Fibroblast of skin of right biceps (primary cell): ENCODE measurements around the gene ADAMTSL1.
A peak's percentile ranks its signal among the peaks of the same experiment; 100 is the strongest.

Experiments
- DNase-seq: peaks from one replicate; pipeline ENCODE4 v3.0.0-alpha.2; 2013

ADAMTSL1 gene

DNA sequence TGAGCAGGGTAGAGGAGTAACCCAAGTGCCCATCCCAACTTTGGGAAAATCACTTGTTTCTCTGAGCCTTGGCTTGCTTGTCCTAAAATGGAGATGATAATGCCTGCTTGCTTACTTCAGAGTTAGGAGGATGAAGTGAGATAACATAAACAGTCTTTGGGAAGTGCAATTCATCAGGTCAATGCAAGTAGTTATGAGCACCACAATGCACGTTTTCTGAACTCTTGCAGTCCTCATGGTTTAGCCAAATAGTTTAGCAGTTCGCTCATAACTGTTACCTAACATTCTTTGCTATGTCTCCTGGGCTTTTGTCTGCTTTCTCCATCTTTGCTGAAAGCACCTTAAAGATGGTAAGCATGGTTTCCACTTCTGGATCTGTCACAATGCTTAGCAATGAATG lies 270.0 kb downstream of the ADAMTSL1 start:
- peak; percentile 55 for DNase-seq

DNA sequence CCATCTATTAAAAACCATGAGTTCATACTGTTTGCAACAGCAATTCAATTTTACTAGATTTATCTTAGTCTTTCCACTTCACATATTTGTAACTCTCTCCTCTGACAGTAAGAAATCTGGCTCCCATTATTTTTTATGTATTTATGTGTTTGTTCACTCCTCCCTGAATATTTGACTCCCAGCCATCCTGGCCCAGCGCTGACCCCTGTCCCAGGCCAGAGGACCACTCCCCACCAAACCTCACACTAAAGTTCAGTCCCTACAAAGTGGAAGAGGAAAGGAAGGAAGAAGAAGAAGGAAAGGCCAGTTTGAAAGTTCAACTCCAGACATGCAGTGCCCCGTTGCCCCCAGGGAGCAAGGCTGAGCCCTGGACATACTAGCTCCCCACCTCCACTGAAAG lies 271.8 kb downstream of the ADAMTSL1 start:
- no peak for DNase-seq

DNA sequence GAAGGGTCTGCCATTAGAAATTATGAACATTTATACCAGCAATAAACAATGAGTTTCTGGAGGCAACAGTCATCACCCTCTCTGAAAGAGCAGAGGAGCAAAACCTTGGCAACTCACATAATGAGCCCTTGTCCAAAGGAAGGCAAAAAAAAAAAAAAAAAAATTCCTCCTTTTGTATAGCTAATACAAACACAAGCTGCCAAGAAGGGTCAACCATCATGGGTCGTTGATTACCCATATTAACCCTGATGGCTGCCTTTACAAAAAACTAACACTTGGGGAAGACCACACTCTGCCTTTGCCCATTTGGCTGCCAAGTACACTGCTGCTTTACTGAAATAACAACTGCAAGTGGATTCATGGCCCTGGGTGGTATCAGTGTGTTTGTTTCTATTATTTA lies 272.7 kb downstream of the ADAMTSL1 start:
- no peak for DNase-seq

DNA sequence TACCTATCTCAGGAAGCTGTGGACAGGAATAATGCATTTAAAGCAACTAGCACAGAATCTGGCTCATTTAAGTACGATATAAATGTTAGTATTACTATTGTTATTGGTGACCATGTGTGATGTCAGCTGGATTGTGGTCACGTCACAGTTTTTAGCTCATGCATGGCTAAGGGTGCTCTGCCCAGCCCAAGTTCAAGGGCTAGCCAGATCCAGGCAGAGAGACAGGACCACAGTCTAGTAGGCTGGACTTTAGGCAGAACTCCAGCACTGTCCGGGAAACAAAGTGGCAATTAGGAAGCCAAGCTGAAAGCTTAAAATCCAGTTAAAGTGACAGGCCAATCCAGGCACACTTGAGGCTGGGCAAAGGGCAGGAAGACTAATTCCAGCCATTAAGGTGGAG lies 273.6 kb downstream of the ADAMTSL1 start:
- no peak for DNase-seq

DNA sequence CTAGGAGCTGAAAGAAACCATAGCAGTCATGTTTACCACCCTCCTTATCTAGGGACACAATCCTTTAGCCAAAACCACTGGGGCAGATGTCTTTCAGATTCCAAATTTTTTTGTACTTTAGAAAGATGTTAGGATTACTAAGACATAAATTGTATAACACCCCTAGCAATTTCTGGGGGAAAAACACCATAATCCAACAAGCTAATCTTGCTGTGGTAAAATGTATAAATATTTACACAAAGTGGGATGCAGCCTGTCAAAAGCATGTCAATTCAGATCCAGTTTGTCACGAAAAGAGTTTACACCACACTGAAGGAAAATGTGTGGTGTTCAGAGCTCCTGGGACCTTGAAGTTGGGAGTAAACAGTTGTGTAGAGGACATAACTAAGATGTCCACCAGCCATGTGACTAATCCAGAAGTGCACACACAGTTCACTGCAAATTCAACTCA lies 274.3 kb downstream of the ADAMTSL1 start:
- DNase-seq, result no peak

DNA sequence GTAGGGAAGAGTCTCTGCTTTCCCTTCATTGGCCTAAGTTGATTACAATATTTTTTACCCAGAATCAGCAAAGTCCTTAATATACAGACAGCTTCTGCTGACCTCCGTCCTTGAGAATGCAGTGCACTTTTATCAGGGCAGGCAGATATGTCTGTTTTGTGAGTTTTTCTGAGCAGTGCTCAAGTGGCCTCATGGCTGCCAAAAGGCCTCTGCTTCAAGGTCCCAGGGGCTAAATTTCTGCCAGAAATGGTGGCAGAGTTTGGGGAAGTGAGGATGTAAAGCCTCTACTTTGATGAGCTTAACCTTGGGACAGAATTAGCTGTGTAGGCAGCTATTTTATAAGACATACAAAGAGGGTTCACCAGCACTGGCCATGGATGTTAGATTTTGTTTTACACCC lies 275.8 kb downstream of the ADAMTSL1 start:
- no peak for DNase-seq

DNA sequence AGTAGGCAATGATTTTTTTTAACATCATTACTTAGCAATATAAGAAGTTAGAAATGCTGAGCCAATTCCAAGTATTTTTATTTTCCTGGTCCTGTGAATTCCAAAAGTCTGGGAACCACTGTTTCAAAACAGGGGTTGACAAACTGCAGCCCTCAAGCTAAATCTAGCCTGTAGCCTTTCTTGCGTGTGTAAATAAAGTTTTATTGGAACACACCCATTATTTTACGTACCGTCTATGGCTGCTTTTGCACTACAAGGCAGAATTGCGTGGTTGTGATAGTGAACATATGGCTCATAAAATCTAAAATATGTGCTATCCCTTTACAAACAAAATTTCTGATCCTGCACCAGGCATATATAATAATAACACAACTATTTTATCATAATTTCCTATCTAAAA lies 280.0 kb downstream of the ADAMTSL1 start:
- no peak for DNase-seq

DNA sequence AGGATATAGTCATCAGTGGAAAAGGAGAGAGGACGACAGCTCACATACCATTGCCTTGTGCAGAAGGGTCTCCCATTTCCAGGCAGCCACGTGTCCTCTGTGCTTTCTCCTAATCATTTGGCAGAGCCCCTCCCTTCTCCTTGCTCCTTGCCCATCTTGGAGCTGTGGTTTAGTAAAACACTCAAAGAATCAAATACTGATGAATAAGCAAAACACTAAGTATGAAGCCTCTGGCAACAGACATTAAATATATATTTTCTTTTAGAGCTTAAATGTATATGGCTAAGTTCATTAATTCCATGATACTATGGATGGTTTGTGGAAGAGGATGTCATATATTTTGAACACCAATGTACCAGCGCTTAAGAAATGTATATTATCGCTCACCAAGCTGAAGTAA lies 280.6 kb downstream of the ADAMTSL1 start:
- DNase-seq, result no peak

DNA sequence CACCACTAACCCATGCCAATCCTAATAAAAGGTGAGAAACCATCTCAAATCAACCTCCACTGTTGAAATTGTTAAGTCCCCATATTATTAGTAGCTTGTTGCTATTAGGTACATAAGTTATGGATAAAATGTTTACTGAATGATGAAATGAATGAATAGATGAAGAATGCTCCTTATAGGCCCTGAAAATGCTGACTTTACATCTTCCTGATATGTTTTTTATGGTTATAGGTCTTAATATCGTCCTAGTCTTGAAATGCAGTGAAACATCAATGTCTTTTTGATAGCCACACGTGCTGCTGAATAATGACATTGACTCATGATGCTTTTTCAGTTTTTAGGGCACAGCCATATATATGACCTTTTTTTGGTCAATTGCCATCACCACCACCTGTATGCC lies 281.3 kb downstream of the ADAMTSL1 start:
- DNase-seq, result no peak

DNA sequence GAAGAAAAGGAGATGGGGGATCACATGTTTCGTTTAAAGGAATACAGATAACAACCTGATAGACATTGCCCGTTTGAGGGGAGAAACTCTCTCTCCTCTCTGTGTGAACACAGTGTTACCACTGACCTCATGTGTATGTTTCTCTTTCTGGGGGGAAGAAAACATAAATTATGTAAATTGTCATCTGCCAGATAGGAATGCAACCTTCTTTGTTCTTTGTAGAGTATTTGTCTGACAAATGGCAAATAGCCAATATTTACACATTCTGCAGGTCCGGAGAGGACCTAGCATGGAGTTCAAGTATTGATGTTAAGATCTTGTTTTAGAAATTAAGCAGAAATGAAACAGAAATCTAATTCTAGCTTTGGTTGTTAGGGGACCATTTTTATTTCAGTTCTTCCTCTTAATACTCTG lies 282.8 kb downstream of the ADAMTSL1 start:
- DNase-seq, result no peak

DNA sequence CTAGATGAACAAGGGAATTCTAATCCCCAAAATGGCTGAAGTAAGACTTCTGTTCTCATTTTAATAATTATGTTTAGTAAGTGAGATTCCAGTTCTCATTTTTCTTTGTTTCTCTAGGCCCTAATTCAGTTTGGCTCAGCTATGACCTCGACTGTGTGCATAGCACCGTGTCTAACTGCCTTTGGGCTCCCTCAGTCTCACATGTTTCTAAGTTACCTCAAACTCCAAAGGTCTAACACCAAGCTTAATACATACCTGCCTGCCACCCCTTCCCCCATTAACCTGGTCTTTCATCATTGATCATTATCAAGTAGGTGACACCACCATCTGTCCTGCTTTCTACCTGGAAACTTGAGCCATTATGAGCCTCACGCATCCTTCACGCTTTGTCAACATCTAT lies 285.9 kb downstream of the ADAMTSL1 start:
- no peak for DNase-seq

DNA sequence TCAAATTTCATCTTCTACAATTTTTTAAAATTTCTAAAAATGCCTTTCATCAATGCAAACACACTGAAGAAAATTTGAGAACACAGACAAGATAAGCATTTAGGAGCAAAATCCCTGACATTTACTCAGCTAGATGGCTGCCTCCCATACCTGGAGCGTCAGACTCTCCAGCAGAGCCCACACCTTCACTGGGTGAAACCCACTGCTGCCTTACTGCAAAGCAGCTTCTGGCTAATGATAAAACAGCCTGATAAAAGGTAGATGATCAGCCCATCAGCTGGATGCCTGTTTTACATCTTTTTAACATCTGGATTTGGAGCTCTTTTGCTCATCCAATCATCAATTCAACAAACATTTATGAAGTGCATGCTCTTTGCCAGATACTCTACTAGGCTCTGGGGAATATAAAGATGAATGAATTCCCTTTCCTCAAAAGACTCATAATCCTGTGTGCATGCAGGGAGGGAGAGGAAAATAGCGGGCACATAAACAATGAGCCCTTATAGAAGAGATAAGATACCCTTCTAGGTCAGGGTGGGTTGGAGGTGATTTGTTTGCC lies 287.9 kb downstream of the ADAMTSL1 start:
- no peak for DNase-seq

DNA sequence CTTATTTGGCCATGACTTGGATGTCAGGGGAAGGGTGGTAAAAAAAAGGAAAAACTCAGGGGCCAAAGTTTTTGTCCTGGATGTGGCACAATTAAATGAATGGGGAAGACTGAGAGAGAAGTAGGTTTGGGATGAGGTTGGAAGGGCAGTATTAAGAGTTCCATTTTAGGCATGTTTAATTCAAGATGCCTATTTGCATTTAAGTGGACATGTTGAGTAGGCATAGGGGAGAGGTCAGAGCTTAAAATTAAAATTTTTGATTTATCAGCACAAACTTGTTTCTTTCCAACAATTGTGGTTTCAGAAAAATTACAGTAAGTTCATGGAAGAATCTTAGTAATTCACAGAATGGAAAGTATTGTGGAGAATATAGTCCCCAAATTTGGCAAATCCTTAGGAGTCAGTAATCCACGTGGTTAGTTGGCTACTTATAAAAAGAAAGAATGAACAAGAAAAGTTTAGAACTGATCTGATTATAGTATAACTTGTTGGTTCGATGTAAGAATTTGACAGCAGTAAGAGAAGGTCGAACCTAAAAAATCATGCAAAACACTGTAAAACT lies 293.1 kb downstream of the ADAMTSL1 start:
- DNase-seq, result no peak

DNA sequence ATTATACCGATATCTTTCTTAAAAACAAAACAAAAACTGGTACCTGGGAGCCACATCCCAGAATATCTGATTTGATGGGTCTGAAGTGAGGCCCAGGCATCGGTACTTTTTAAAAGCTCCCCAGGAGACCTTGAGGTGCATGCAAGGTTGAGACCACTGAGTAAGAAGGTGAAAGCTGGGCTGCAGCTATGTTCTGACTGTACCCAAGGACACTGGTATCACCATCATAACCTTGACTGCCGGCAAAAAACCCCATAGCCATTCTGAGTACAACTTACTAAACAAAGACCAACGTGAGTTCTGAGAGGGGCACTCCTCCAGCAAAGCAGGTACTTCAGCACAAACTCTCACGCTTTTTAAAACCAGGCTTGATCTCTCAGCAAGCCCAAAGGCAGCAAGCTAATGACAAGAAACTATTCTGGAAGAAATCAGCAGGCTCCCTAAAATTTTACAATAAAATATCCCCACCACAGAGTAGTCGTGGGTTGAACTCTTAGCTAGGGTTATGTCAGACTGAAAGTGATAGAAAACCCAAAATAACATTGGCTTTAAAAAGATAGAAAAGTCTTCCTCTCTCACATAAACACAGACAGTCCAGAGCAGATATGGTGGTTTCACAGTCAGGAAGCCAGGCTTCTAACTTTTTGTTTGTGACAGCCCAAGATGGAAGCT lies 295.1 kb downstream of the ADAMTSL1 start:
- DNase-seq, result no peak

DNA sequence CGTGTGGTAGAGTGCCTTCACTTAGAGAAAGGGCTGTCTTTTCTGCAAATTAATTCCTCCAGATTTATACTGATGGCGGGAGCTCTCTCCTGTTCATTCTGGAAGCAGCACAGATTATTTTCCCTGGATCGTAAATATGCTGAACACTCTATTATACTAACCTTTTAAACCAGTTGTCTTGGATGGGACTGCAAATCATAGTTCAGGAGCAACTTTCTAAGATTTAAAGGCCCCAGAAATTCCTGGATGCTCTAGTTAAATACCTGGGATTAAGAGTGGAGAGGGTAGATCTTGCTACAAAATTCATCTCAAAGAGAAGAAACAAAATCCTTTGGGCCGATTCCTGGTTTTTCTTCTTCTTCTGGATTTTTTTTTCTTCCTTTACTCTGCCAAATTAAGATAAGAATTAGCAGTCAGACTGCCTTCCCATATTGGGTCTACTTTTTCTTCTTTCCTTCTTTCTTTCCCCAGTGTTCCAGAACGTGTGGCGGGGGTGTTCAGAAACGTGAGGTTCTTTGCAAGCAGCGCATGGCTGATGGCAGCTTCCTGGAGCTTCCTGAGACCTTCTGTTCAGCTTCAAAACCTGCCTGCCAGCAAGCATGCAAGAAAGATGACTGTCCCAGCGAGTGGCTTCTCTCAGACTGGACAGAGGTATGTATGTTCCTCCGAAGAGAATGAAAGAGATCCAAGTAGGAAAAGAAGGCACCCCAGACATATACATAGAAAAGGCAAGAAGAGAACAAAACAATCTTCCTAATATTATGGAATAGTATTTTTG lies 296.4 kb downstream of the ADAMTSL1 start:
- DNase-seq, result no peak

DNA sequence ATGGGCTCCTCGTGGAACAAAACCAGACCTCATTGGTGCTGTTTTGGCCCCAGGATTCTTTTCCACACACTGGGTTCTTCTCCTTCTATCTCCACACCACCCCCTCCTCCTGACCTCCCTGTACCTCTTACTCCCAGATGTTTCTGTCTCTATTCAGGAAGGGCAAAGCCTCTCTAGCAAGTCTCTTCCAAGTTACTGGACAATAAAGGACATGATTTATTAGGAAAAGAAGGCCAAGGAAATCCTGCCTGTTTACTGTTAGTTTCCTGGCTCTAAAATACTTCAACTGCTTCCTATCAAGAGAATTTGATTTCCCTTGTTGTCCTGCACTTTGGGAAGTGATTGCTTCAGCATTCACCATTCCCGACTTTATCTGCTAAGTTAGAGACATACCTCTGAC lies 297.1 kb downstream of the ADAMTSL1 start:
- no peak for DNase-seq

DNA sequence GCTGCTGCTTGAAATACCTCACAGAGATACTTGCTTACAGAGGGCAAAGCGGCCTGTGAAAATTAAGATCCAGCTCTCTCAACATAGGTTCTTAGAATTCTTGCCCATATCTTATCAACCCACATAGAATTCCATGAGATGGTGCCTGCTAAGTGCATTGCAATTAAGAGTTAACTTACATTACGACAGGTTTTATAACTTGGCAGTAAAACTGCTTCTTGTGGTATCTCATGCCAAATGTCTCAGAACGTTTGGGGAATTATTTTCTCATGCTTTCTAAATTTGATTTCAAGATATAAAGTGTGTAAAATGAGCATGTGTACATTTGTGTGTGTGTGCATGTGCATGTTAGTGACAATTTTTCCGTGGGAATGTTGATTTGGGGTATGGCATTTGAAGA lies 297.8 kb downstream of the ADAMTSL1 start:
- DNase-seq, result no peak

DNA sequence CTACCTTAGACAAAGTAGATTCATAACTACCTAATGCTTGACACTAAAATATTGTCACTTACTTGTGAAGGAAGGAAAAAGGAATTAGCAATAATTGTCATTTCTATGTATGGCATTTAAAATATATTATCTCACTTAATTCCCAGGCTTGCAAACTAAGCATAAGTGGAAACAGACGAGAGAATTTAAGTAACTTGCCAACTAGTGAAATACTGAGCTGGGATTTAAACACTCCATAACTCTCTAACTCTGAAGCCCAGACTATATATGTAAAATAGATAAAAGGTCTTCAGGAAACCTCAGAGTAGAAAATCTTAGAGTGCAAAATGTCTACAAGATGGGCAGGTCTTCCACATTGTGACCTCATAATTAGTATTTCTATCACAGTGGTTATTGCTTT lies 301.3 kb downstream of the ADAMTSL1 start:
- DNase-seq, result no peak

DNA sequence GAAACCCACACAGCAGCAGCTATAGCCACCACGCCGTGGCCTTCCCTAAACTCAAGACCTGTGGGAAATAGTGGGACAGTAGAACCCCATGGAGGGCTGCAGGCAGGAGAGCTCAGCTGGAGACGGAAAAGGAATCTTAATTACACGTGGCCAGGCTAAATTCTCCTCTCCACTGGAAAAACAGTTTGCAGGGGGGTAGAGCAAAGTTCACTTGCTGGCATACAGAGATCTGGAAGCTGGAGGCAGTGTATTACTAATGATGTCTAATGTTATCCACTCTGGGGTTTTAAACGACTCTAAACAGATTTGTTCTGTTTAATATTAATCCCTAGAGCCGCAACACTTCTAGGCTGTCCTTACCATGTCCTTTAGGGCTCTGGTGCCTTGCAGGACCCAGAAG lies 302.0 kb downstream of the ADAMTSL1 start:
- DNase-seq, result no peak

DNA sequence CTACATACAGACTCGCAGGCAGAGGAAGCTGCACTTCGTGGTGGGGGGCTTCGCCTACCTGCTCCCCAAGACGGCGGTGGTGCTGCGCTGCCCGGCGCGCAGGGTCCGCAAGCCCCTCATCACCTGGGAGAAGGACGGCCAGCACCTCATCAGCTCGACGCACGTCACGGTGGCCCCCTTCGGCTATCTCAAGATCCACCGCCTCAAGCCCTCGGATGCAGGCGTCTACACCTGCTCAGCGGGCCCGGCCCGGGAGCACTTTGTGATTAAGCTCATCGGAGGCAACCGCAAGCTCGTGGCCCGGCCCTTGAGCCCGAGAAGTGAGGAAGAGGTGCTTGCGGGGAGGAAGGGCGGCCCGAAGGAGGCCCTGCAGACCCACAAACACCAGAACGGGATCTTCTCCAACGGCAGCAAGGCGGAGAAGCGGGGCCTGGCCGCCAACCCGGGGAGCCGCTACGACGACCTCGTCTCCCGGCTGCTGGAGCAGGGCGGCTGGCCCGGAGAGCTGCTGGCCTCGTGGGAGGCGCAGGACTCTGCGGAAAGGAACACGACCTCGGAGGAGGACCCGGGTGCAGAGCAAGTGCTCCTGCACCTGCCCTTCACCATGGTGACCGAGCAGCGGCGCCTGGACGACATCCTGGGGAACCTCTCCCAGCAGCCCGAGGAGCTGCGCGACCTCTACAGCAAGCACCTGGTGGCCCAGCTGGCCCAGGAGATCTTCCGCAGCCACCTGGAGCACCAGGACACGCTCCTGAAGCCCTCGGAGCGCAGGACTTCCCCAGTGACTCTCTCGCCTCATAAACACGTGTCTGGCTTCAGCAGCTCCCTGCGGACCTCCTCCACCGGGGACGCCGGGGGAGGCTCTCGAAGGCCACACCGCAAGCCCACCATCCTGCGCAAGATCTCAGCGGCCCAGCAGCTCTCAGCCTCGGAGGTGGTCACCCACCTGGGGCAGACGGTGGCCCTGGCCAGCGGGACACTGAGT lies 303.2 kb downstream of the ADAMTSL1 start:
- DNase-seq, result no peak

DNA sequence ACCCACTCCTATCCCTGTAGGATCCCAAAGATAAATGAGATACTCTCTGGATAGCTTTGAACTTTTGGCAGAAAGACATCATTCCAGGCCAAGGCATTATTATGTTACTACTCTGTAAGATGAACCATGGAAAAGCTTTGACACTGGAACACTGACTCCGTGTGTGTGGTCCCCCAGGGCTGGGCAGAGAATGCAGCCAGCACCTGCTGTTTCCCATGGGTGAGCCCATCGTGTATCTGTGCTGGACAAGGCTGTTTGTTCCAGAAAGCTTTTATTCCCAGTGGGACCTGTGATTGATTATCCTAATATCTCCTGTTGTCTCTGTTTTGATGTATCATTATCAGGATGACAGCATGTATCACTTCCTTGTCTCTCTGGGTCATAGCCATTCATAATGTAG lies 304.2 kb downstream of the ADAMTSL1 start:
- no peak for DNase-seq

DNA sequence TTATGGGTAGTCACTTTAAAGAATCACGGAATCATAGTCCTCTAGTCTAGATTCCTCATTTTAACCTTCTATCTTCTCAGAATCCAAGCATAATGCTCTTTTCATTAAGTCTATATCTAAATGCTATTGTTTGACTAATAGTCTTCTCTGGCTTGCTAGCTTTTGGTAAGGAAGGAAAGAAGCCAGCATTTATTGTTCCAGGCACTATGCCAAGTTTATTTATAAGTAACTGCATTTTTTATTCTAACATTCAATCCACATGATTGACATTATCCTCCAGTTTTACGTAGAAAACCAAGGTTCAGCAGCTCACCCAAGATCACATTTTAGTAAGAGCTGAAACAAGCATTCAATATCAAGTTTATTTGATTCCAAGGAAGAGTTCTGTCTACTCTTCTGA lies 304.9 kb downstream of the ADAMTSL1 start:
- DNase-seq, result no peak

DNA sequence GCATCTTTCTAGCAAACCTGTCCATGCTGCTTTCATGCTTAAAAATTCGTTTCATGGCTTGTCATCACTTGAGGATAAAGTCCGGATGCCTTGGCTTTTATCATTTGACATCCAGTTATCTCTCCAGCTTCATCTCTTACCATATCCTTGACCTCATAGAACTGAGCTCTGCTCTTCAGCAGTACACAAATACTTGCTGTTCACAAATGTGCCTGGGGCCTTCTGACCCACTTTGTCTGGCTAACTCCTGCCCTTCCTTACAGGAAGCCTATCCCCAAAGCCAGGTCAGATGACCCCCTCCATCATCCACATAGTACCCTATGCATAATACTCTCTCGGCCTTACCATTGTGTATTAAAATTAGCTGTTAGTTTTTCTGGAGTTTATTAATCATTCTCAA lies 310.0 kb downstream of the ADAMTSL1 start:
- DNase-seq, result no peak
